ENCODE data around the gene ARIH2.

ARIH2 gene

GRCh38 chr3:48929358-48930035, 10.9 kb downstream of the ARIH2 start:
- no peak for FAIRE-seq

GRCh38 chr3:48930590-48930989, 11.9 kb downstream of the ARIH2 start:
- FAIRE-seq, result no peak

GRCh38 chr3:48931944-48932580, 13.4 kb downstream of the ARIH2 start:
- FAIRE-seq, result no peak

- no peak for FAIRE-seq
Measured at GRCh38 chr3:48934333-48934991, 15.8 kb downstream of the ARIH2 start.

GRCh38 chr3:48935530-48935929, 16.9 kb downstream of the ARIH2 start:
- FAIRE-seq, result no peak

- no peak for FAIRE-seq
Measured at GRCh38 chr3:48938156-48938555, 19.5 kb downstream of the ARIH2 start.

- FAIRE-seq, result no peak
Measured at GRCh38 chr3:48938689-48939088, 20.0 kb downstream of the ARIH2 start.

GRCh38 chr3:48945432-48945831, 26.8 kb downstream of the ARIH2 start:
- no peak for FAIRE-seq

GRCh38 chr3:48945891-48946549, 27.4 kb downstream of the ARIH2 start:
- FAIRE-seq, result no peak

- FAIRE-seq, result no peak
Measured at GRCh38 chr3:48949376-48949717, 30.7 kb downstream of the ARIH2 start.

GRCh38 chr3:48950051-48950450, 31.4 kb downstream of the ARIH2 start:
- no peak for FAIRE-seq

- FAIRE-seq, result no peak
Measured at GRCh38 chr3:48951764-48952163, 33.1 kb downstream of the ARIH2 start.

GRCh38 chr3:48952510-48953118, 34.0 kb downstream of the ARIH2 start:
- FAIRE-seq, result no peak

- no peak for FAIRE-seq
Measured at GRCh38 chr3:48957006-48957705, 38.5 kb downstream of the ARIH2 start.

- no peak for FAIRE-seq
Measured at GRCh38 chr3:48960841-48961413, 42.3 kb downstream of the ARIH2 start.

- no peak for FAIRE-seq
Measured at GRCh38 chr3:48962340-48962739, 43.7 kb downstream of the ARIH2 start.

GRCh38 chr3:48962939-48963338, 44.3 kb downstream of the ARIH2 start:
- FAIRE-seq, result no peak

GRCh38 chr3:48963591-48963990, 44.9 kb downstream of the ARIH2 start:
- FAIRE-seq, result no peak

GRCh38 chr3:48966367-48966766, 47.7 kb downstream of the ARIH2 start:
- no peak for FAIRE-seq

- FAIRE-seq, result no peak
Measured at GRCh38 chr3:48966876-48967361, 48.3 kb downstream of the ARIH2 start.

GRCh38 chr3:48970586-48970985, 51.9 kb downstream of the ARIH2 start:
- no peak for FAIRE-seq

Data from TTC549 (cell line).